ENCODE results near the gene KRT80.

KRT80 gene

DNA sequence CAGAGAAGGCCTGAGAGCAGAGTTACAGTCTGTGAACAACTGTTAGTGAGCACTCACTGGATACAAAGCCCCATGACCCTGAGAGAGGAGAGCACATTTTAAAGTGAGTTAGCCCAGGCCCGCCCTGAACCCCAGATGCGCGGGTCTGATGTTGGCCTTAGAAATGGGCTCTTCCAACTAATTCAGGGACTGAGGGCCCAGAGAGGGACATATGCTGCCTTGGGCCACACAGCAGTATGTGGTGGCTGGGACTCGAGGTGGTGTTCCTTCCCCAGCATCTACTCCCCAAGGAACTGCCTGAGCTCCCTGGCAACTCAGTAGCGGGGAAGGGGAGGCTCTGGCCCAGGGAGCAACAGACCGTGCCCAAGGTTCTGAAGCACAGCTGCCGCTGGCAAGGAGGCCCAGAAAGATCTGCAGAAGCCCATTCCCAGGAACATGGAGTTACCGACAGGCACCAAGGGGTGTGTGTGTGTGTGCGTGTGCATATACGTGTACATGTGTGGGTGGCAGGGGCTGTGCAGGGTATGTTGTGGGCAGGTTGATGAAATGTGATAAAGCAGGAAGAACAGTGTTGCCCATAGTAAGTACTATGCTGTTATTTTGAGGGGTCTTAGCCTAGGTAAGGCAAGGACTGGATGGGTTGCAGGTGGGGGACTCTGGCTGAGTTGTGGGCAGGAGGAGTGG is 40.5 kb downstream of the KRT80 start:
- DNase-seq: no peak

GRCh38 chr12:52149651-52150241 is 42.1 kb downstream of the KRT80 start:
- no peak for DNase-seq

GRCh38 chr12:52149182-52149641 is 42.6 kb downstream of the KRT80 start:
- no peak for DNase-seq

DNA sequence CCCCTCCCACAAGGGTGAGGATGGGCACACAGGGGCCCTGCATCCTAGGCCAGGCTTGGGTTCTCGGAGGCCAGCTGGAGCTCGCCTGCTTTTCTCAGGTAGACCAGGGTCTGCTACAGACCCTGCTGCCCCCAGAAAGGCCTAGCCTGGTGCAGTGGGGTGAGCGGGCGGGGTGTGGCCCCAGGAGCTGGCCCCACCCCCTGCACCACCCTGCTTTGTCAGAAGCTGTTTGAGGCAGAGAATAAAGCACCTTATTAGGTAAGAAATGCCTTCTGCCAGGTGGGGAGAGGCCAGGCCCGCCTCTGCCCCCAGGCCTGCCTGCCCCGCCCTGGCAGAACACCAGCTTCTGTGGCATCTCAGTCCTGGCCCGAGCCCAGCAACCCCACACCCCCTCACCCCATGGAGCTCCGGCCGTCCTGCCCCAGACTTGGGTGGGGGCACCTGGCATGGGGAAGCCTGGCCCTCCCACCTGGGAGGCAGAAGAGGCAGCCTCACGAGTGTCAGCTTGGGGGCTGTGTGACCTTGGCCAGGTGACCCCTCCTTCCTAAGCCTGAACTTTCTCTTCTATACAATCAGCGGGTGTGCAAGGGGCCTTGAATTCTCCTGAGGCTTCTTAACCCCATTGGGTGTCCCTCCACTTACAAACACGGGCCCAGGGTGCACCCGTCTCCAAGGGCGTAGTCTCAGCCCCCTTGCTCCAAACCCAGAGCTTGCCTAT is 43.2 kb downstream of the KRT80 start:
- DNase-seq: no peak

DNA sequence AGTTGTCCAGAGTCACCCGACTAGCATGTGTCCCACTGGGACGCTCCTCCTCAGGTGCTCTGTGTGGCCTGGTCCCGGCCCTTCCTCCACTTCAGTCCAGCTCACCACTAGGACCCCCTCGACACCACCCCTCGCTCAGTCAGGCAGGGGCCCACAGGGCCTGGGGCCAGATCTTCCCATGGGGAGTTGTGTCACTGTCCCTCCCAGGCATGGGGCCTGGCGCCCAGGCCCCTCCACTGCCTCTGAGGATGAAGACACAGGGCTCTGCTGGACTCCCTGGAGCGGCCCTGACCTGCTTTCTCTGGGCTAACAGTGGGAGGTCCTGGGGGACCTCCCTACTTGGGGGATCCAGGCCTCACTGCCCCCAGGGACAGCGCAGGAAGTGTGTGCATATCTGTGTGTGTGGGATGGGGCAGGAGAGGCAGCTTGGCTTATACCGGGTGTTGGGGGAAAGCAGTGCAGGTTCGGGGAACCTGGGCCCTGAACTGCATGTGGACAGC is 43.8 kb downstream of the KRT80 start:
- no peak for DNase-seq

DNA sequence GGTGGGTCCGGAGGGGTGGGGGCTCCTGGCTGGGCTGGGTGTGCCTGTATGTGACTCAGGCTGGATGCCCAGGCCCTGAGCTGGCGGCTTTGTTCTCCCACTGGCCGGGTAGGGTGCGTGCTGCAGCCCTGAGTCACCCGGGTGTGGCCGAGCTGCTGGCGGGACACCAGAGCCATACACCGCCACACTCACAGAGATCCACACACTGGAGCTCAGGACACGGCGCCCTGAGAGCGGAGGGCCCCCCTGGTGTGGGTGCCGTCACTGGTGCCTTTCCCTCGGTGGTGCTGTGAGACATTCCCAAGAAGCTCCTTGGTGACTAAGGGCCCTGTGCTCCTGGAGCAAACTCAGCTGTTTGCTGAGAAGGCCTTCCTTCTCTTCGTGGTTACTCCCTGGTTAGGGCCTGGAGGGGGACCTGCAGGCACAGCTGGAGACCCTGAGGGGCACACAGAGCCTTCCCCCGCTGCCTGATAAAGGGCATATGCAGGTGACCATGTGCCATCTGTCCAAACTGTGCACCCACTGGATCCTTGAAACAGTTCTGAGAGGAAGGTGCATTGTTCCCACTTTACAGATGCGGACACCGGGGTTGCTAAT is 44.3 kb downstream of the KRT80 start:
- no peak for DNase-seq

DNA sequence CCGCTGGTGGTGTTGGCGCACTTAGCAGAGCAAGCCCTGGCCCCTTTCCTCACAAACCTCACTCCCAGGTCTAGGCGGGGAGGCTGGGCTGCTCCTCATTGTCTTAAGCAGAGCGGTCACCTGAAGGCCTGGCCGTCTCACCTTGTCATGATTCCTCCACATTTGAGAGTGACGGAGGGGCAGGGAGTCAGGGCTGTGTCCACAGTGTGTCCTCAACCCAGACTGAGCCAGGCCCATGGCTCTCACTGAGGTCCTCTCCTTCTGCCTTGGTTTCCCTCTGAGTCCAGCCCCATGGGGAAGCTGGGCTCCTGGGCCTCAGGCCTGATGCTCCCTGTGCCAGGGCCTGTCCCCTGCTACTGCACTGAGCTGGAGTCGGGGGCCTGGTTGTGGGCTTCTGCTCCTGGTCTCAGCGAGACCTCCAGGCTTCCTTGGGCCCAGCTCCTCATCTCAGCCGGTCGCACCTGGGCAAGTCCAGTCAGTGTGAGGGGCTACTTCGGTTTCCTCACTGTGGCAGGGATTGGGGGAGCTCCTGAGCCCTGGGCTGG is 44.9 kb downstream of the KRT80 start:
- no peak for DNase-seq

GRCh38 chr12:52146089-52146821 is 45.6 kb downstream of the KRT80 start:
- DNase-seq: no peak

DNA sequence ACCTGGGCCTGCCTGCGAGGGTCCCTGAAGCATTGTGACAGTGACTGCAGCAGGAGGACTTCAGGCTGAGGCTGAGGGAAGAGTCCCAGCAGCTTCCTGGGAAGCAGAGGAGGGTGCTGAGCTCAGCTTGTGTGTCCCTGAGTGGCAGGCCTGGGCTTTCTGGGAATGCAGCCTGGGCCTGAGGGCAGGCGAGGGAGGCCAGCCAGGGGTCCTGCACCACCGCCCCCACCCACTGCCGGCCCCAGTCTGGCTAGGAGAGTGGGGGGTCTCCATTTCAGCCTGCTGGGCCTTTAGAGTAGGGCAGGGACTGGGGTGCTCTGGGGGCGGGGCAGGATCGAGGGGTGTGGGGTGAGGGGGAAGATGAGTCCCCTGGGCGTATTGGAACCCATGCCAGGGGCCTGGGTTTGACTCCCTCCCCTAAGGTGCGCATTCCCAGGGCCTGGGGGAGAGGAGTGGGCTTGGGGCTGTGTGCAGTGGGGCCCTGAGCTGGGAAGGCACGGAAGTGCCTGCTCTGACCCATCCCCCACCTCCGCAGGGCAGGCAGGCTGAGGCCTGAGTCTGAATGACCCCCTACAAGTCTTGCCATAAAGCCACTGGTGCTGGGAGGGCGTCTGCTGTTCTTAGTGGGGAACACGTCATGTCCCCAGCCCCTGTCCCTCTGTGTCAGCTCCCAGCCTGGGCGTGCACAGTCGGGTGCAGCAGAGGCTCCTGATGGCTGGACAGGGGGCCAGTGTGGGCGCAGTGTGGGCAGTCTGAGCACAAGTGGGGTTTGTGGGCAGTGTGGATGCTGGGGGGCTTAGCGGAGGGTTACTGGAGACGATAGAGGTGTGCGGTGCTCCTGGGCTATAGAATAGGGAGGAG is 46.4 kb downstream of the KRT80 start:
- DNase-seq: no peak

GRCh38 chr12:52144512-52145227 is 47.1 kb downstream of the KRT80 start:
- no peak for DNase-seq

- DNase-seq: no peak
Observed at GRCh38 chr12:52142431-52142830, 49.4 kb downstream of the KRT80 start.

DNA sequence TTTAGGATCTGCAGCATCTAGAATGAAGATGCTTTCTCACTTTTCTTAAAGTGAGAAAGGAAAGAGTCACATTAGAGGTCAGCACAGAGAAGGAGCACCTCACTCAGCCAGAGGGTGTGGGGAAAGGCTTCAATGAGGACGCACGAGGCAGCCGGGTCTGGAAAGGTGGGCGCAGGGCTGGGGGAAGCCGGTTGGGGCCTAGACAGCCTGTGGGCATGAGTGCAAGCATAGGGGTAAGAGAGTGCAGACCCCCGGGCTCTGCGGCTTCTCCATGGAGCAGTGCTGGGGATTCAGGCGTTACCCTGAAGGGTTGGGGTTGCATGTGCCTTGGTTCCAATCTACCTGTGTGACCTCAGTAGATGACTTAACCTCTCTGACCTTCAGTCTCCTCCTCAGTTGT is 49.9 kb downstream of the KRT80 start:
- no peak for DNase-seq

GRCh38 chr12:52141306-52141705 is 50.5 kb downstream of the KRT80 start:
- no peak for DNase-seq

DNA sequence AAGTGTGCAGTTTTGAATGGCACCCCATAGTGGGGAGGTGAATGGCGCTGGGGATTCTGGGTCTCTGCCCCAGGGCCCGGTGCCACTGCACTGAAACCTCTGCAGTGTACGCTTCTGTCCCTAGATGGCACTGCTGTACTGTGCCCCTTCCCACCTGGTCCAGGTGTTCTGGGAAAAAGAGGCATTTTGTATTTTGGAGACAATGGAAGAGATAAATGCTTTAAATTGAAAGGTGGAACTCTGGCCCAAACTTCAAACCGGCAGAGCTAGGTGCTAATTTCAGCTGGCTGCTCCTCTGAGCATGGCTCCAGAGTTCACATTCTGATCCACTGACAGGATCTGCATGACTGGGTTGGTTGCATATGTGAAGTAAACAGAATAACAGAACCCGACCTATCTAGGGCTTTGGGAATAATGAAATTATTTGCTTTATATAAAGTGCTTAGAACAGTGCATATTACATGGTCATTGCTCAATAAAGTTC is 52.2 kb downstream of the KRT80 start:
- DNase-seq: no peak

DNA sequence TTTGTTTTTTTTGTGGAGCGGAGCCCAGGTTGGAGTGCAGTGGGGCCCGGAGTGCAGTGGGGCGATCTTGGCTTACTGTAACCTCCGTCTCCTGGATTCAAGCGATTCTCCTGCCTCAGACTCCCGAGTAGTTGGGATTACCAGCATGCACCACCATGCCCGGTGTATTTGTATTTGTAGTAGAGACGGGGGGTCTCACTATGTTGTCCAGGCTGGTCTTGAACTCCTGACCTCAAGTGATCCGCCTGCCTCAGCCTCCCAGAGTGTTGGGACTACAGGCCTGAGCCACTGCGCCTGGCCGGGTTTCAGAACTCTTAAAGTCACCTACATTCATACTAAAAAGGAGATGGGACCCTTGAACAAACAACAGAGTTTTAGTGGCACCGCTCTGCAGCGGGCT is 52.7 kb downstream of the KRT80 start:
- DNase-seq: no peak

- no peak for DNase-seq
Observed at GRCh38 chr12:52137746-52138145, 54.1 kb downstream of the KRT80 start.

DNA sequence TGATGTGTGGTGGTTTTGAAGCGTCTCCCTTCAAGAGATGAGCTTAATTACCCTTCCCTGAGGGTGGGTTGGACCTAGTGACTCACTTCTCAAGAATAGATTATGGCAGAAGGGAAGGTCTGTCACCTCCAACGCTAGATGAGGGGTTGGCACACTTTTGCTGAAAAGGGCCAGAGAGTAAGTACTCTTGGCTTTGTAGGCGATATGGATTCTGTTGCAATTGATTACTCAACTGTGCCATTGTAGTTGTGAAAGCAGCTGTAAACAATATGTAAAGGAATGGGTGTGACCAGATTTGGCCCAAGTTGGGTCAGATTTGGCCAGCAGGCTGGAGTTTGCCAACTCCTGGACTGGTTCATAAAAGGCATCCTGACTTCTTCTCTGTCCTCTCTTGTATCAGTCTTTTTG is 59.1 kb downstream of the KRT80 start:
- DNase-seq: no peak

DNA sequence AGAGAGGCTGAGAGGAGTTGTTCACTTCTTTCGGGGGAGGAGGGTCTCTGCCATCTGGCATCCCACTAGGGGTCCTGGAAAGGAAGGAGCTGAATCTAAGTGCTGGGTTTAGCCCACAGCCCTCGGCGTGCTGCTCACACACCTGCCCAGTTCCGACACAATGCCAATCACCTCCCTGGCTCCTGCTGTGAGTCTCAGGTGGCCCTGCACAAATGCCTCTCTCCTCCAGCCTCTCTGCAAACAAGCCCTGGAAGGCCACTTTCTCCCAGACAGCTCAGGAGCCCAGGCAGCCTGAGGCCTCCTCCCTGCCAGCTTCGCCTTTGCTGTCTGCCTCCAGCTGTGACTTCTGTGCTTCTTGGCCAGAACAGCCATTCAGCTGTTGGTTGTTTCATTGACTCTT is 61.1 kb downstream of the KRT80 start:
- DNase-seq: no peak

DNA sequence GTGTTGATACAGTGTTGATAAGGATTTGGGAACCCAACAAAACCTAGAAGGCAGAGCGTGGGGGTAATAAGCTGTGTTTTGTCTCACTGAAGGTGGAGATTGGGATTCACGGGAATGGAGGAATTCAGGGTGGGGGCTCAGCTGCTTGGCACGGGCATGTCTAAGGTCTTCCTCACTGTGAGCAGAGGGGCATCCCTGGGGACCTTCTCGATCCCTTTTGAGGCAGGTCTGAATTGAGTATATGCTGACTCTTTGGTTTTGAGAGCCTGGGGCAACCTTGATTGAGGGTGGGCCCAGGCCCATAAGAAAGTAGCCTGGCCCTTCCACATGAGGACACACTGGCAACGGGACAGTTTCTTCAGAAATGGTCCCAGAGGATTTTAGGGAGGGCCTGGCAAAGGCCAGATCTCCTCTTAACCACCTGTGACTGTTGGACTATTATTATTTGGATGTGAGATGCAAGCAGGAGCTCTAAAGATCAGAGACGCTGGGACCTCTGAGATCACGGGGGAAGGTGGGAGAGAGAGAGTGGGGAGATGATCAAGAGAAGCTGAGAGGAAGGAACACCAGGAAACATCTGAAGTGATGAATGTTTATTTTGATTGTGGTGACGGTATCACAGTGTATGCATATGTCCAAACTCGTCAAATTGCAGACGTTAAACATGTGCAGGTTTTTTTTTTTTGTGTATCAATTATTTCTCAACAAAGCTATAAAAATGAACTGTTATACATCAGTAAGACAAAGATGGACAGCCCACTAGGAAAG is 63.9 kb downstream of the KRT80 start:
- no peak for DNase-seq

Data from central memory CD4-positive, alpha-beta T cell (primary cell).